Neural cell (in vitro differentiated cells): ENCODE results near the gene PIEZO1. TPM values are rescaled to one million over a fixed set of nuclear protein-coding genes. Genes with fewer than 3 reads are reported as not detected.

Experiments
- H2AFZ ChIP-seq: fragments of 200-600, 300-800 bp; sonication (generic), shearing (Covaris generic); 2 replicates; pipeline ENCODE4 v1.6.0; 2014; ENCODE audit warnings: low read depth, mild to moderate bottlenecking, antibody characterized with exemption, low read length, moderate library complexity
- H3F3A ChIP-seq: fragments of 200-600 bp; shearing (Covaris generic); 2 replicates; pipeline ENCODE4 v1.6.1; 2016; ENCODE audit warnings: mild to moderate bottlenecking, moderate library complexity, mixed read lengths, antibody characterized with exemption, low read length; ENCODE audit not compliant: insufficient read depth, poor library complexity, severe bottlenecking
- H3K27ac ChIP-seq: fragments of 200-600, 300-800 bp; sonication (generic), shearing (Covaris generic); 2 replicates; pipeline ENCODE4 v1.5.1; 2014; ENCODE audit warnings: mild to moderate bottlenecking, low read length, moderate library complexity
- H3K27me3 ChIP-seq: fragments of 300-800, 200-600 bp; sonication (generic), shearing (Covaris generic); 2 replicates; pipeline ENCODE4 v1.6.0; 2014; ENCODE audit warnings: mild to moderate bottlenecking, low read depth, low read length, moderate library complexity; ENCODE audit not compliant: insufficient read depth
- H3K36me3 ChIP-seq: fragments of 300-800, 200-600 bp; sonication (generic), shearing (Covaris generic); 2 replicates; pipeline ENCODE4 v1.5.1; 2014; ENCODE audit warnings: mild to moderate bottlenecking, antibody characterized with exemption, low read length, moderate library complexity; ENCODE audit not compliant: insufficient read depth
- H3K4me2 ChIP-seq: fragments of 300-800, 200-600 bp; sonication (generic), shearing (Covaris generic); 2 replicates; pipeline ENCODE4 v1.6.0; 2014; ENCODE audit warnings: mild to moderate bottlenecking, low read length
- H3K4me3 ChIP-seq: fragments of 300-800, 200-600 bp; sonication (generic), shearing (Covaris generic); 2 replicates; pipeline ENCODE4 v1.5.1; 2014; ENCODE audit warnings: mild to moderate bottlenecking, low read length, moderate library complexity
- H3K79me2 ChIP-seq: fragments of 200-600 bp; shearing (Covaris generic); replicated peaks from 2 replicates; pipeline ENCODE4 v1.6.0; 2014; ENCODE audit warnings: mild to moderate bottlenecking, low read length, moderate library complexity; ENCODE audit not compliant: insufficient read depth
- H3K9ac ChIP-seq: fragments of 300-800, 200-600 bp; sonication (generic), shearing (Covaris generic); 2 replicates; pipeline ENCODE4 v1.6.1; 2016; ENCODE audit warnings: mild to moderate bottlenecking, low read length, mixed read lengths
- H3K9me2 ChIP-seq: fragments of 200-600 bp; shearing (Covaris generic); 2 replicates; pipeline ENCODE4 v1.6.1; 2016; ENCODE audit warnings: mild to moderate bottlenecking, low read length, mixed read lengths; ENCODE audit not compliant: insufficient read depth
- H3K9me3 ChIP-seq: fragments of 200-600, 300-800 bp; sonication (generic), shearing (Covaris generic); 2 replicates; pipeline ENCODE4 v1.6.1; 2016; ENCODE audit warnings: mild to moderate bottlenecking, mixed run types, low read length, moderate library complexity, mixed read lengths
- H4K20me1 ChIP-seq: fragments of 200-600 bp; shearing (Covaris generic); 2 replicates; pipeline ENCODE4 v1.6.1; 2016; ENCODE audit warnings: mild to moderate bottlenecking, mixed run types; ENCODE audit not compliant: insufficient read depth
- EP300 ChIP-seq: fragments of 450-650 bp; conservative IDR thresholded peaks from 2 replicates; pipeline ENCODE4 v1.6.1; 2014; ENCODE audit warnings: antibody characterized with exemption, mild to moderate bottlenecking, moderate library complexity; ENCODE audit not compliant: poor library complexity, severe bottlenecking
- EZH2 ChIP-seq: fragments of 200-600, 300-800 bp; shearing (Covaris generic), sonication (generic); IDR thresholded peaks from 2 replicates; pipeline ENCODE4 v1.6.1; 2014; ENCODE audit warnings: antibody characterized with exemption, low read length, borderline replicate concordance, mild to moderate bottlenecking; ENCODE audit not compliant: insufficient read depth, poor library complexity, severe bottlenecking
- MXI1 ChIP-seq: fragments of 450-650 bp; conservative IDR thresholded peaks from 2 replicates; pipeline ENCODE4 v1.6.1; 2014; ENCODE audit warnings: antibody characterized with exemption, mild to moderate bottlenecking; ENCODE audit not compliant: poor library complexity, severe bottlenecking
- POLR2AphosphoS5 ChIP-seq: IDR thresholded peaks from 2 replicates; pipeline ENCODE4 v1.6.1; 2012
- RAD21 ChIP-seq: fragments of 450-650 bp; conservative IDR thresholded peaks from 2 replicates; pipeline ENCODE4 v1.6.1; 2014; ENCODE audit warnings: antibody characterized with exemption, mild to moderate bottlenecking, moderate library complexity
- SMC3 ChIP-seq: fragments of 450-650 bp; conservative IDR thresholded peaks from 2 replicates; pipeline ENCODE4 v1.6.1; 2014; ENCODE audit warnings: antibody characterized with exemption, mild to moderate bottlenecking, moderate library complexity; ENCODE audit not compliant: poor library complexity
- TAF1 ChIP-seq: IDR thresholded peaks from 2 replicates; pipeline ENCODE4 v1.6.1; 2012; ENCODE audit warnings: low read depth
- polyA plus RNA-seq: library from polyadenylated mRNA; depleted of rRNA; stranded (reverse); fragments of >200 nt; gene quantifications from 2 replicates; pipeline ENCODE4 v1.2.3, GENCODE V29; 2014
- TF ChIP-seq, protein P1 (sequence below): fragments of 450-650 bp; IDR thresholded peaks from 2 replicates; pipeline ENCODE4 v1.5.1; 2014; ENCODE audit warnings: antibody characterized with exemption, mild to moderate bottlenecking, moderate library complexity; ENCODE audit not compliant: poor library complexity, severe bottlenecking
- TF ChIP-seq, protein P2 (sequence below): IDR thresholded peaks from 2 replicates; pipeline ENCODE4 v1.6.1; 2012; ENCODE audit warnings: borderline replicate concordance

PIEZO1 gene
- polyA plus RNA-seq, 1 donor from 2014 or later: not detected

DNA sequence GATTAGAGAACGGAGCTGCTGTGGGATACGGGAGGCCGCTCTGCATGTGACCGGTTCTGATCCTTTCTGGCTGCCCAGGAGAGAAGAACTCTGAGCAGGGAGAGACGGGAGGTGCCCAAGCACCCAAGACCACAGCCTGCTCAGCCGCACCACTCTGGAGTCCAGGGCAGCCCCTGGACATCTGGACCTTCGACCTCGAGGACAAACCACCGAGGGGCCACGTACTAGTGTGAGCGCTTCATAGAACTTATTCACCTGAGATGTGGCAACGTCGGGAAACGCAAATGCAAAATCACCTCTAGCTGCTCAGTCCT, 84.7 kb downstream of the PIEZO1 start:
- Histone ChIP-seq H3K4me3 (no peak overlapping the region), H3K79me2 (peaks cover 5% of the 10 kb centered on the region), H3K9ac (no peak overlapping the region), H3K4me2 (no peak overlapping the region), H3K27ac (no peak overlapping the region), H3K36me3 (no peaks in the 10 kb centered on the region), H3K9me2 (no peaks in the 10 kb centered on the region), H2AFZ (no peak overlapping the region), H4K20me1 (no peaks in the 10 kb centered on the region), H3K27me3 (no peaks in the 10 kb centered on the region), H3K9me3 (no peaks in the 10 kb centered on the region), H3F3A (no peaks in the 10 kb centered on the region)
- TF ChIP-seq EZH2 (no peak), MXI1 (no peak), TAF1 (no peak), SMC3 (no peak), POLR2AphosphoS5 (no peak), RAD21 (no peak), EP300 (no peak)
- TF ChIP-seq, protein P1, sequence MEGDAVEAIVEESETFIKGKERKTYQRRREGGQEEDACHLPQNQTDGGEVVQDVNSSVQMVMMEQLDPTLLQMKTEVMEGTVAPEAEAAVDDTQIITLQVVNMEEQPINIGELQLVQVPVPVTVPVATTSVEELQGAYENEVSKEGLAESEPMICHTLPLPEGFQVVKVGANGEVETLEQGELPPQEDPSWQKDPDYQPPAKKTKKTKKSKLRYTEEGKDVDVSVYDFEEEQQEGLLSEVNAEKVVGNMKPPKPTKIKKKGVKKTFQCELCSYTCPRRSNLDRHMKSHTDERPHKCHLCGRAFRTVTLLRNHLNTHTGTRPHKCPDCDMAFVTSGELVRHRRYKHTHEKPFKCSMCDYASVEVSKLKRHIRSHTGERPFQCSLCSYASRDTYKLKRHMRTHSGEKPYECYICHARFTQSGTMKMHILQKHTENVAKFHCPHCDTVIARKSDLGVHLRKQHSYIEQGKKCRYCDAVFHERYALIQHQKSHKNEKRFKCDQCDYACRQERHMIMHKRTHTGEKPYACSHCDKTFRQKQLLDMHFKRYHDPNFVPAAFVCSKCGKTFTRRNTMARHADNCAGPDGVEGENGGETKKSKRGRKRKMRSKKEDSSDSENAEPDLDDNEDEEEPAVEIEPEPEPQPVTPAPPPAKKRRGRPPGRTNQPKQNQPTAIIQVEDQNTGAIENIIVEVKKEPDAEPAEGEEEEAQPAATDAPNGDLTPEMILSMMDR: no peak
- TF ChIP-seq, protein P2, sequence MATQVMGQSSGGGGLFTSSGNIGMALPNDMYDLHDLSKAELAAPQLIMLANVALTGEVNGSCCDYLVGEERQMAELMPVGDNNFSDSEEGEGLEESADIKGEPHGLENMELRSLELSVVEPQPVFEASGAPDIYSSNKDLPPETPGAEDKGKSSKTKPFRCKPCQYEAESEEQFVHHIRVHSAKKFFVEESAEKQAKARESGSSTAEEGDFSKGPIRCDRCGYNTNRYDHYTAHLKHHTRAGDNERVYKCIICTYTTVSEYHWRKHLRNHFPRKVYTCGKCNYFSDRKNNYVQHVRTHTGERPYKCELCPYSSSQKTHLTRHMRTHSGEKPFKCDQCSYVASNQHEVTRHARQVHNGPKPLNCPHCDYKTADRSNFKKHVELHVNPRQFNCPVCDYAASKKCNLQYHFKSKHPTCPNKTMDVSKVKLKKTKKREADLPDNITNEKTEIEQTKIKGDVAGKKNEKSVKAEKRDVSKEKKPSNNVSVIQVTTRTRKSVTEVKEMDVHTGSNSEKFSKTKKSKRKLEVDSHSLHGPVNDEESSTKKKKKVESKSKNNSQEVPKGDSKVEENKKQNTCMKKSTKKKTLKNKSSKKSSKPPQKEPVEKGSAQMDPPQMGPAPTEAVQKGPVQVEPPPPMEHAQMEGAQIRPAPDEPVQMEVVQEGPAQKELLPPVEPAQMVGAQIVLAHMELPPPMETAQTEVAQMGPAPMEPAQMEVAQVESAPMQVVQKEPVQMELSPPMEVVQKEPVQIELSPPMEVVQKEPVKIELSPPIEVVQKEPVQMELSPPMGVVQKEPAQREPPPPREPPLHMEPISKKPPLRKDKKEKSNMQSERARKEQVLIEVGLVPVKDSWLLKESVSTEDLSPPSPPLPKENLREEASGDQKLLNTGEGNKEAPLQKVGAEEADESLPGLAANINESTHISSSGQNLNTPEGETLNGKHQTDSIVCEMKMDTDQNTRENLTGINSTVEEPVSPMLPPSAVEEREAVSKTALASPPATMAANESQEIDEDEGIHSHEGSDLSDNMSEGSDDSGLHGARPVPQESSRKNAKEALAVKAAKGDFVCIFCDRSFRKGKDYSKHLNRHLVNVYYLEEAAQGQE: no peak

DNA sequence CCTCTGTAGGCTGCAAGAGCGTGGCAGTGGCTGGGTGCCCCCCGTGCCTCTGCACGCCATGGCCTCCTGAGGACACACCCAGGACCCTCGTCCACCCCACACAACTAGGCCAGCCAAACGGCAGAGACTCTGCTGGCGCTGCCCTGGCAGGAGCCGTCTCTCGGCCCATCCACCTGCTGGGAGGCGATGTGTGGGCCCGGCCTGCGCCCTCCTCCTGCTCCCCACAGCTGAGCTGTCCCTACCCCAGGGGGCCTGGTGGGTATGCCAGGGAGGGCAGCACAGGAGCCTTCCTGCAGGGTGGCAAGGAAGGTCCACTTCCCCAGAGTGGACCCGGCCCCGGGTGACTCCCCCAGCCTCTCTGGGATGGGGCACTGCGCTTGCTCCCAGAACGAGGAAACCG, 85.8 kb downstream of the PIEZO1 start:
- TF ChIP-seq MXI1 (no peak), EP300 (no peak), SMC3 (no peak), TAF1 (no peak), EZH2 (no peak), RAD21 (no peak), POLR2AphosphoS5 (no peak)
- TF ChIP-seq, protein P1: no peak
- TF ChIP-seq, protein P2: no peak
- Histone ChIP-seq H3K79me2 (no peaks in the 10 kb centered on the region), H3K4me2 (no peak overlapping the region), H3K36me3 (no peaks in the 10 kb centered on the region), H3F3A (no peaks in the 10 kb centered on the region), H3K4me3 (no peak overlapping the region), H3K9me3 (no peaks in the 10 kb centered on the region), H4K20me1 (no peaks in the 10 kb centered on the region), H3K27me3 (no peaks in the 10 kb centered on the region), H3K27ac (no peak overlapping the region), H3K9me2 (no peaks in the 10 kb centered on the region), H2AFZ (no peak overlapping the region), H3K9ac (no peak overlapping the region)
